ENCODE results near the gene BAIAP2L2.
"Not testable (repeated sequence)": the region's sequence is repeated elsewhere in the genome, so short reads cannot be mapped to it uniquely, and the experiment has no call there.

BAIAP2L2 gene

GRCh38 chr22:38080850-38081635, 29.4 kb downstream of the BAIAP2L2 start:
- DNase-seq (ENCODE audit: low spot score), result no peak

- no peak for DNase-seq (ENCODE audit: low spot score)
Observed at GRCh38 chr22:38080474-38080849, 30.0 kb downstream of the BAIAP2L2 start.

- no peak for DNase-seq (ENCODE audit: low spot score)
Observed at GRCh38 chr22:38079804-38080203, 30.7 kb downstream of the BAIAP2L2 start.

GRCh38 chr22:38079208-38079607, 31.3 kb downstream of the BAIAP2L2 start:
- not testable (repeated sequence) for DNase-seq (ENCODE audit: low spot score)

GRCh38 chr22:38078046-38078840, 32.2 kb downstream of the BAIAP2L2 start:
- no peak for DNase-seq (ENCODE audit: low spot score)

- no peak for DNase-seq (ENCODE audit: low spot score)
Observed at GRCh38 chr22:38077595-38077994, 32.9 kb downstream of the BAIAP2L2 start.

- DNase-seq (ENCODE audit: low spot score), result no peak
Observed at GRCh38 chr22:38077096-38077495, 33.4 kb downstream of the BAIAP2L2 start.

- DNase-seq (ENCODE audit: low spot score), result no peak
Observed at GRCh38 chr22:38075961-38076360, 34.5 kb downstream of the BAIAP2L2 start.

GRCh38 chr22:38075105-38075825, 35.2 kb downstream of the BAIAP2L2 start:
- DNase-seq (ENCODE audit: low spot score), result no peak

- DNase-seq (ENCODE audit: low spot score), result no peak
Observed at GRCh38 chr22:38074181-38075104, 36.0 kb downstream of the BAIAP2L2 start.

- no peak for DNase-seq (ENCODE audit: low spot score)
Observed at GRCh38 chr22:38073150-38074130, 37.0 kb downstream of the BAIAP2L2 start.

- DNase-seq (ENCODE audit: low spot score), result no peak
Observed at GRCh38 chr22:38072322-38073149, 37.9 kb downstream of the BAIAP2L2 start.

GRCh38 chr22:38071421-38072321, 38.8 kb downstream of the BAIAP2L2 start:
- no peak for DNase-seq (ENCODE audit: low spot score)

- no peak for DNase-seq (ENCODE audit: low spot score)
Observed at GRCh38 chr22:38070250-38070921, 40.1 kb downstream of the BAIAP2L2 start.

- DNase-seq (ENCODE audit: low spot score), result no peak
Observed at GRCh38 chr22:38069372-38070249, 40.9 kb downstream of the BAIAP2L2 start.

- DNase-seq (ENCODE audit: low spot score), result no peak
Observed at GRCh38 chr22:38068641-38069371, 41.7 kb downstream of the BAIAP2L2 start.
